Central memory CD8-positive, alpha-beta T cell (primary cell): ENCODE results near the gene SDK2.

Source experiments
- ATAC-seq: fragments of 150-1000 bp; cut with Tn5 transposase; replicated peaks from 2 replicates; pipeline ENCODE4 v1.10.0; 2022; ENCODE audit warnings: mild to moderate bottlenecking, moderate FRiP score, moderate number of reproducible peaks; ENCODE audit not compliant: poor library complexity, severe bottlenecking; ENCODE audit errors: extremely low read depth
- DNase-seq, 2 donors: peaks; one replicate each; pipeline ENCODE4 v3.0.0; 2021; ENCODE audit warnings: low spot score in 2 of 2
- H3K27ac Mint-ChIP-seq: one replicate; pipeline ENCODE4 v1.8.0; 2022; ENCODE audit warnings: low read depth, mild to moderate bottlenecking, moderate library complexity, mixed read lengths
- H3K27me3 Mint-ChIP-seq: one replicate; pipeline ENCODE4 v1.8.0; 2022; ENCODE audit warnings: mixed read lengths
- H3K36me3 Mint-ChIP-seq: one replicate; pipeline ENCODE4 v1.8.0; 2022; ENCODE audit warnings: mild to moderate bottlenecking, moderate library complexity, mixed read lengths; ENCODE audit not compliant: insufficient read depth
- H3K4me1 Mint-ChIP-seq: one replicate; pipeline ENCODE4 v1.8.0; 2022; ENCODE audit warnings: mixed read lengths
- H3K4me3 Mint-ChIP-seq: one replicate; pipeline ENCODE4 v1.8.0; 2022; ENCODE audit warnings: mild to moderate bottlenecking, moderate library complexity, mixed read lengths
- H3K9me3 Mint-ChIP-seq: one replicate; pipeline ENCODE4 v1.8.0; 2022; ENCODE audit warnings: mixed read lengths

Gene SDK2

GRCh38 chr17:73422121-73422520 is 222.1 kb downstream of the SDK2 start:
- ATAC-seq (no peak), DNase-seq (no peak)
- Mint-ChIP-seq H3K9me3 (no peaks in the 10 kb centered on the region), H3K4me1 (no peaks in the 10 kb centered on the region), H3K27me3 (no peaks in the 10 kb centered on the region), H3K36me3 (peaks cover 2% of the 10 kb centered on the region), H3K27ac (no peak overlapping the region), H3K4me3 (no peak overlapping the region)

- H3K4me3 Mint-ChIP-seq, result no peak overlapping the region
- no peaks in the 10 kb centered on the region for H3K4me1 Mint-ChIP-seq
- no peaks in the 10 kb centered on the region for H3K9me3 Mint-ChIP-seq
- peaks cover 2% of the 10 kb centered on the region for H3K36me3 Mint-ChIP-seq
- H3K27ac Mint-ChIP-seq, result no peak overlapping the region
- DNase-seq (no peak), ATAC-seq (no peak)
- H3K27me3 Mint-ChIP-seq, result no peaks in the 10 kb centered on the region
Measured at GRCh38 chr17:73420897-73421296, 223.3 kb downstream of the SDK2 start.

GRCh38 chr17:73419881-73420280 is 224.4 kb downstream of the SDK2 start:
- no peak for ATAC-seq
- DNase-seq, result no peak

GRCh38 chr17:73419051-73419450 is 225.2 kb downstream of the SDK2 start:
- DNase-seq, result no peak
- Mint-ChIP-seq H3K27me3 (no peaks in the 10 kb centered on the region), H3K36me3 (peaks cover 2% of the 10 kb centered on the region), H3K4me1 (no peaks in the 10 kb centered on the region), H3K27ac (no peak overlapping the region), H3K9me3 (no peaks in the 10 kb centered on the region), H3K4me3 (no peak overlapping the region)
- no peak for ATAC-seq

More at GRCh38 chr17:73419881-73420280, 224.4 kb downstream of the SDK2 start:
- Mint-ChIP-seq H3K36me3 (peaks cover 2% of the 10 kb centered on the region), H3K27ac (no peak overlapping the region), H3K9me3 (no peaks in the 10 kb centered on the region), H3K4me3 (no peak overlapping the region), H3K27me3 (no peaks in the 10 kb centered on the region), H3K4me1 (no peaks in the 10 kb centered on the region)

GRCh38 chr17:73415782-73416181 is 228.5 kb downstream of the SDK2 start:
- Mint-ChIP-seq H3K4me3 (no peak overlapping the region), H3K9me3 (no peaks in the 10 kb centered on the region), H3K36me3 (no peaks in the 10 kb centered on the region), H3K27me3 (peaks cover 8% of the 10 kb centered on the region), H3K27ac (no peak overlapping the region), H3K4me1 (no peaks in the 10 kb centered on the region)
- ATAC-seq (no peak), DNase-seq (no peak)

GRCh38 chr17:73414171-73414955 is 229.9 kb downstream of the SDK2 start:
- Mint-ChIP-seq H3K27ac (no peak overlapping the region), H3K27me3 (peaks cover 22% of the 10 kb centered on the region), H3K4me1 (no peaks in the 10 kb centered on the region), H3K36me3 (no peaks in the 10 kb centered on the region), H3K4me3 (no peak overlapping the region), H3K9me3 (no peaks in the 10 kb centered on the region)
- ATAC-seq, result no peak
- DNase-seq, result no peak

GRCh38 chr17:73412914-73413313 is 231.3 kb downstream of the SDK2 start:
- H3K4me3 Mint-ChIP-seq, result no peak overlapping the region
- DNase-seq (no peak), ATAC-seq (no peak)
- no peaks in the 10 kb centered on the region for H3K9me3 Mint-ChIP-seq
- no peaks in the 10 kb centered on the region for H3K4me1 Mint-ChIP-seq
- peaks cover 32% of the 10 kb centered on the region for H3K27me3 Mint-ChIP-seq
- H3K27ac Mint-ChIP-seq, result no peak overlapping the region
- H3K36me3 Mint-ChIP-seq, result no peaks in the 10 kb centered on the region

- Mint-ChIP-seq H3K4me1 (no peaks in the 10 kb centered on the region), H3K36me3 (no peaks in the 10 kb centered on the region), H3K4me3 (no peak overlapping the region), H3K9me3 (no peaks in the 10 kb centered on the region), H3K27ac (no peak overlapping the region), H3K27me3 (peaks cover 32% of the 10 kb centered on the region)
- DNase-seq, result no peak
- no peak for ATAC-seq
Measured at GRCh38 chr17:73411313-73411747, 232.9 kb downstream of the SDK2 start.

- no peaks in the 10 kb centered on the region for H3K9me3 Mint-ChIP-seq
- no peaks in the 10 kb centered on the region for H3K36me3 Mint-ChIP-seq
- H3K4me3 Mint-ChIP-seq, result no peak overlapping the region
- H3K27ac Mint-ChIP-seq, result no peak overlapping the region
- ATAC-seq (no peak), DNase-seq (no peak)
- H3K27me3 Mint-ChIP-seq, result peaks cover 32% of the 10 kb centered on the region
- no peaks in the 10 kb centered on the region for H3K4me1 Mint-ChIP-seq
Measured at GRCh38 chr17:73410586-73411312, 233.5 kb downstream of the SDK2 start.

GRCh38 chr17:73404246-73404645 is 240.0 kb downstream of the SDK2 start:
- DNase-seq (no peak), ATAC-seq (no peak)
- Mint-ChIP-seq H3K9me3 (no peaks in the 10 kb centered on the region), H3K4me3 (no peak overlapping the region), H3K27ac (no peak overlapping the region), H3K27me3 (peaks cover 20% of the 10 kb centered on the region), H3K4me1 (no peaks in the 10 kb centered on the region), H3K36me3 (no peaks in the 10 kb centered on the region)

GRCh38 chr17:73402466-73402865 is 241.8 kb downstream of the SDK2 start:
- H3K27me3 Mint-ChIP-seq, result peaks cover 23% of the 10 kb centered on the region
- H3K36me3 Mint-ChIP-seq, result no peaks in the 10 kb centered on the region
- no peak overlapping the region for H3K27ac Mint-ChIP-seq
- ATAC-seq (no peak), DNase-seq (no peak)
- no peaks in the 10 kb centered on the region for H3K4me1 Mint-ChIP-seq
- no peak overlapping the region for H3K4me3 Mint-ChIP-seq
- H3K9me3 Mint-ChIP-seq, result no peaks in the 10 kb centered on the region

GRCh38 chr17:73401911-73402310 is 242.3 kb downstream of the SDK2 start:
- Mint-ChIP-seq H3K4me3 (no peak overlapping the region), H3K27ac (no peak overlapping the region), H3K9me3 (no peaks in the 10 kb centered on the region), H3K36me3 (no peaks in the 10 kb centered on the region), H3K27me3 (peaks cover 29% of the 10 kb centered on the region), H3K4me1 (no peaks in the 10 kb centered on the region)
- no peak for DNase-seq
- ATAC-seq, result no peak

GRCh38 chr17:73400915-73401545 is 243.2 kb downstream of the SDK2 start:
- Mint-ChIP-seq H3K27me3 (peaks cover 35% of the 10 kb centered on the region), H3K4me1 (no peaks in the 10 kb centered on the region), H3K36me3 (no peaks in the 10 kb centered on the region), H3K4me3 (no peak overlapping the region), H3K9me3 (no peaks in the 10 kb centered on the region), H3K27ac (no peak overlapping the region)
- DNase-seq, result no peak
- no peak for ATAC-seq
